Stimulated activated CD8-positive, alpha-beta memory T cell treated with anti-CD3 and anti-CD28 coated beads, Interleukin-4, amount 100 ng/mL, for 4 hours (primary cell): ENCODE measurements around the gene GPR152.

ENCODE experiments used
- DNase-seq, 2 donors: peaks; one replicate each; pipeline ENCODE4 v3.0.0-alpha.2; 2020; ENCODE audit warnings: low read depth in 2 of 2, low spot score in 1 of 2

The GPR152 gene

GRCh38 chr11:67452141-67452952, at the start of gene GPR152:
TSS of gene GPR152 (minus strand) at chr11:67452729. CDS start at chr11:67452724, 5 bp downstream.
- DNase-seq = no peak

GRCh38 chr11:67501854-67502253, 49.3 kb upstream of the GPR152 start:
- no peak for DNase-seq

- DNase-seq = no peak
Measured at GRCh38 chr11:67500831-67501715, 48.5 kb upstream of the GPR152 start.

GRCh38 chr11:67500484-67500821, 47.9 kb upstream of the GPR152 start:
- DNase-seq = no peak

GRCh38 chr11:67499808-67500483, 47.4 kb upstream of the GPR152 start:
- no peak for DNase-seq

- DNase-seq = no peak
Measured at GRCh38 chr11:67498544-67498972, 46.0 kb upstream of the GPR152 start.

- no peak for DNase-seq
Measured at GRCh38 chr11:67497656-67498291, 45.2 kb upstream of the GPR152 start.

GRCh38 chr11:67496113-67496512, 43.6 kb upstream of the GPR152 start:
- no peak for DNase-seq

GRCh38 chr11:67495234-67496005, 42.9 kb upstream of the GPR152 start:
- no peak for DNase-seq

GRCh38 chr11:67494371-67495233, 42.1 kb upstream of the GPR152 start:
- no peak for DNase-seq

- DNase-seq = no peak
Measured at GRCh38 chr11:67493548-67494370, 41.2 kb upstream of the GPR152 start.

GRCh38 chr11:67492801-67493547, 40.4 kb upstream of the GPR152 start:
- no peak for DNase-seq

GRCh38 chr11:67492069-67492727, 39.7 kb upstream of the GPR152 start:
- DNase-seq = no peak

- DNase-seq = no peak
Measured at GRCh38 chr11:67491276-67492068, 38.9 kb upstream of the GPR152 start.

GRCh38 chr11:67490727-67491065, 38.2 kb upstream of the GPR152 start:
- DNase-seq = no peak

- DNase-seq = no peak
Measured at GRCh38 chr11:67489885-67490726, 37.6 kb upstream of the GPR152 start.
